Spleen (tissue), 7 donors: ENCODE data around the gene FOXA3.
A peak's percentile ranks its signal among the peaks of the same experiment; 100 is the strongest.

Source experiments
- CTCF ChIP-seq, 11 experiments: fragments of 200-600 bp in 7 of 11; fragments of 450-650 bp in 4 of 11; sonication (generic) in 4 of 11; IDR thresholded peaks in 8 of 11; conservative IDR thresholded peaks in 3 of 11; 1 replicate in 7 of 11; 2 replicates in 4 of 11; pipeline versions ENCODE4 v1.4.0 to v1.8.0; 2016 to 2021; ENCODE audit warnings: antibody characterized with exemption in 11 of 11, inconsistent platforms in 4 of 11, mild to moderate bottlenecking in 1 of 11
- POLR2A ChIP-seq, 3 donors: fragments of 450-650 bp; IDR thresholded peaks; one replicate each; pipeline ENCODE4 v1.5.1; 2017; ENCODE audit warnings: antibody characterized with exemption in 3 of 3, mild to moderate bottlenecking in 1 of 3
- POLR2AphosphoS5 ChIP-seq, 3 donors: sonication (generic); formaldehyde crosslinking; IDR thresholded peaks; one replicate each; pipeline ENCODE4 v1.5.1; 2017; ENCODE audit warnings: antibody characterized with exemption in 3 of 3
- donor health status: DM: no; HTN: no; CAD: no; lungs with moderate emphysema.
- donor health status: DM: no; HTN: no; CAD: no.
- donor health status: DM: no; HTN: no; CAD: no.

DNA sequence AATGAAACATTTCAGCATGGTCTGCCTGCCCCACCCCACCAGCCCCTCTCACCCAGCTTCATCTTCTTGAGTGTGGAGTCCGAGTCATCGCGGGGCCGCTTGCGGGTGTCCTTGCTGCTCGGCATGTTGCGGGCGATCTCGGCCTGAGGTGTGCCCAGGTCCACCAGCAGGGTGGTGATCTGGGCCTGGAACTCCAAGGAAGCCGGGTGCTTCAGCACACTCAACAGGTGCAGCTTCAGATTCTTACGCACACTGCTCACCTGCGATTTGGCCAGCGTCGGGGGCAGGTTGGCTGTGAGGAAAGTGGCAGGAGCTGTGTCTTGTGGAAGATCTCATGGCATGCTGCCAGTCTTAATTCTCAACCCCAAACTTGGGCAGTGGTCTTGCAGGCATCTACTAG, 21.9 kb upstream of the FOXA3 start:
- TF ChIP-seq CTCF (IDR thresholded peaks at IDR 0.05 in 8 of 11, conservative IDR thresholded peaks at IDR 0.05 in 3 of 11) (no peak), POLR2A (IDR thresholded peaks at IDR 0.05) (no peak), POLR2AphosphoS5 (IDR thresholded peaks at IDR 0.05) (peak in 1 of 3 donors; percentile 52)
